ENCODE measurements around the gene PRDM10.
"Not testable (repeated sequence)": the region's sequence is repeated elsewhere in the genome, so short reads cannot be mapped to it uniquely, and the experiment has no call there.

PRDM10 gene

GRCh38 chr11:129884581-129884980 is 118.1 kb downstream of the PRDM10 start:
- DNase-seq = no peak

GRCh38 chr11:129881570-129882170 is 121.0 kb downstream of the PRDM10 start:
- DNase-seq = peak; percentile 68

GRCh38 chr11:129880311-129880710 is 122.3 kb downstream of the PRDM10 start:
- no peak for DNase-seq

GRCh38 chr11:129871914-129872313 is 130.7 kb downstream of the PRDM10 start:
- no peak for DNase-seq

GRCh38 chr11:129868626-129869025 is 134.0 kb downstream of the PRDM10 start:
- DNase-seq = not testable (repeated sequence)

- no peak for DNase-seq
Measured at GRCh38 chr11:129866311-129866710, 136.3 kb downstream of the PRDM10 start.

GRCh38 chr11:129865701-129866100 is 136.9 kb downstream of the PRDM10 start:
- DNase-seq = no peak

GRCh38 chr11:129864811-129865210 is 137.8 kb downstream of the PRDM10 start:
- DNase-seq = no peak

GRCh38 chr11:129861702-129862522 is 140.7 kb downstream of the PRDM10 start:
- no peak for DNase-seq

- DNase-seq = no peak
Measured at GRCh38 chr11:129856036-129856435, 146.6 kb downstream of the PRDM10 start.

GRCh38 chr11:129855086-129855485 is 147.5 kb downstream of the PRDM10 start:
- DNase-seq = no peak

GRCh38 chr11:129854232-129854805 is 148.3 kb downstream of the PRDM10 start:
- no peak for DNase-seq

- DNase-seq = no peak
Measured at GRCh38 chr11:129853518-129854231, 149.0 kb downstream of the PRDM10 start.

GRCh38 chr11:129852125-129852740 is 150.4 kb downstream of the PRDM10 start:
- no peak for DNase-seq
